ENCODE results near the gene SERGEF.

DNA sequence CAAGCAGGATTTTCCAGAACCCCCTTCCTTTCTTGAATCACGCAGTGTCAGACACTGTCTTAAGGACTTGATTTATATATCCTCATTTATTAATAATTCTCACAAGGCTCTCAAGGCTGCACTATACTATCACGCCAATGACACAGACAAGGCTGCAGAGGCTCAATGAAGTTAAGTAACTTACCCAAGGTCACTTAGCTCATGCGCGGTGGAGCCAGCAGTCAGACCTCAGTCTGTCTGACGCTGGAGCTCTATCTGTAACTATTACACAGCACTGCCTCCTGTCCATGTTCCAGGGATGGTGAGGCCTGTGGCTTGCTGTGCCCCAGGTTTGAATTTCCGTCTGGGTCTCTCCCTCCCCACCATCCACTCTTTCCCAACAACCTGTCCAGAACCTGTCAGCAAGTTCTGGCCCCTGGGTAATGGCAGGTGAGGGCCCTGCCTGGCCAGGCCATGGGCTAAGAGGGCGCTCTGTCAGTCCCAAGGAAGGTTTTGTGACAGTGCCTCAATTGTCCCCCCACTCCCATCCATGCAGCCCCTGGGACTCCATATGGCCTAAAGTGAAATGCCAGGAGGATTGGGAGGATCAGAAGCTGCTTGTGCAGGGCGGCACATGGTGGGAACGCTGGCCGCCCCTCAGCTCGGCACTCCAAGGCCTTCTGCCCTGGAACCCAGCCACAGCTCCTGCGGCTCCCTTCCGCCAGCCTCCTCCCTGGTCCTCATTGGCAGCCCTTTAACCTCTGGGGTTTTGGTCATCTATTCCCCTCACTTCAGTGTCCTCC lies 269.6 kb downstream of the SERGEF start:
- TF ChIP-seq SMAD3 (CRISPR knock-in tag; IDR thresholded peaks at IDR 0.05): no peak
- TF ChIP-seq, protein P1, sequence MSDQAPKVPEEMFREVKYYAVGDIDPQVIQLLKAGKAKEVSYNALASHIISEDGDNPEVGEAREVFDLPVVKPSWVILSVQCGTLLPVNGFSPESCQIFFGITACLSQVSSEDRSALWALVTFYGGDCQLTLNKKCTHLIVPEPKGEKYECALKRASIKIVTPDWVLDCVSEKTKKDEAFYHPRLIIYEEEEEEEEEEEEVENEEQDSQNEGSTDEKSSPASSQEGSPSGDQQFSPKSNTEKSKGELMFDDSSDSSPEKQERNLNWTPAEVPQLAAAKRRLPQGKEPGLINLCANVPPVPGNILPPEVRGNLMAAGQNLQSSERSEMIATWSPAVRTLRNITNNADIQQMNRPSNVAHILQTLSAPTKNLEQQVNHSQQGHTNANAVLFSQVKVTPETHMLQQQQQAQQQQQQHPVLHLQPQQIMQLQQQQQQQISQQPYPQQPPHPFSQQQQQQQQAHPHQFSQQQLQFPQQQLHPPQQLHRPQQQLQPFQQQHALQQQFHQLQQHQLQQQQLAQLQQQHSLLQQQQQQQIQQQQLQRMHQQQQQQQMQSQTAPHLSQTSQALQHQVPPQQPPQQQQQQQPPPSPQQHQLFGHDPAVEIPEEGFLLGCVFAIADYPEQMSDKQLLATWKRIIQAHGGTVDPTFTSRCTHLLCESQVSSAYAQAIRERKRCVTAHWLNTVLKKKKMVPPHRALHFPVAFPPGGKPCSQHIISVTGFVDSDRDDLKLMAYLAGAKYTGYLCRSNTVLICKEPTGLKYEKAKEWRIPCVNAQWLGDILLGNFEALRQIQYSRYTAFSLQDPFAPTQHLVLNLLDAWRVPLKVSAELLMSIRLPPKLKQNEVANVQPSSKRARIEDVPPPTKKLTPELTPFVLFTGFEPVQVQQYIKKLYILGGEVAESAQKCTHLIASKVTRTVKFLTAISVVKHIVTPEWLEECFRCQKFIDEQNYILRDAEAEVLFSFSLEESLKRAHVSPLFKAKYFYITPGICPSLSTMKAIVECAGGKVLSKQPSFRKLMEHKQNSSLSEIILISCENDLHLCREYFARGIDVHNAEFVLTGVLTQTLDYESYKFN (CRISPR knock-in tag; conservative IDR thresholded peaks at IDR 0.05): no peak
- TF ChIP-seq TCF7L2 (IDR thresholded peaks at IDR 0.05; ENCODE audit: low read depth, low read length): no peak
- no peak for TF ChIP-seq ASH2L (IDR thresholded peaks at IDR 0.05; ENCODE audit: insufficient read length, low read depth, low read length)
- no peak for TF ChIP-seq REST (IDR thresholded peaks at IDR 0.05; ENCODE audit: borderline replicate concordance in 1 of 2, low read depth in 1 of 2, low read length in 2 of 2)
